HFFc6 (cell line): ENCODE data around the gene FSTL5. TPM values are rescaled to one million over a fixed set of nuclear protein-coding genes. Genes with fewer than 3 reads are reported as not detected.

Experiments used
- DNase-seq: peaks from one replicate; pipeline ENCODE4 v3.0.0-alpha.2; 2018
- H3K27ac Mint-ChIP-seq: 2 replicates; pipeline ENCODE4 v1.8.0; 2020; ENCODE audit warnings: mild to moderate bottlenecking, mixed read lengths
- H3K27me3 Mint-ChIP-seq: 2 replicates; pipeline ENCODE4 v1.8.0; 2021; ENCODE audit warnings: mild to moderate bottlenecking, moderate library complexity, mixed read lengths; ENCODE audit not compliant: insufficient read depth
- H3K36me3 Mint-ChIP-seq: 2 replicates; pipeline ENCODE4 v1.8.0; 2021; ENCODE audit warnings: low read depth, mixed read lengths
- H3K4me1 Mint-ChIP-seq: 2 replicates; pipeline ENCODE4 v1.8.0; 2020; ENCODE audit warnings: low read depth, mixed read lengths
- H3K4me3 Mint-ChIP-seq: 2 replicates; pipeline ENCODE4 v1.8.0; 2020; ENCODE audit warnings: mild to moderate bottlenecking, moderate library complexity, mixed read lengths
- H3K9me3 Mint-ChIP-seq: 2 replicates; pipeline ENCODE4 v1.8.0; 2020; ENCODE audit warnings: mild to moderate bottlenecking, mixed read lengths
- total RNA-seq, 6 experiments: library from RNA; stranded (reverse); fragmentation: NEBNext Ultra II Directional; extraction: Animal tissue kit (Norgen Biotek cat#: 25700); gene quantifications; 2 replicates in 1 of 6; 3 replicates in 5 of 6; pipeline ENCODE4 v1.2.3, GENCODE V29; 2021
- TF ChIP-seq, protein P1 (sequence below): fragments of 200-600 bp; sonication (generic); IDR thresholded peaks from 2 replicates; pipeline ENCODE4 v1.5.0; 2021; ENCODE audit warnings: antibody characterized with exemption, mild to moderate bottlenecking

The FSTL5 gene
- total RNA-seq, 6 experiments from 2014 or later = not detected

DNA sequence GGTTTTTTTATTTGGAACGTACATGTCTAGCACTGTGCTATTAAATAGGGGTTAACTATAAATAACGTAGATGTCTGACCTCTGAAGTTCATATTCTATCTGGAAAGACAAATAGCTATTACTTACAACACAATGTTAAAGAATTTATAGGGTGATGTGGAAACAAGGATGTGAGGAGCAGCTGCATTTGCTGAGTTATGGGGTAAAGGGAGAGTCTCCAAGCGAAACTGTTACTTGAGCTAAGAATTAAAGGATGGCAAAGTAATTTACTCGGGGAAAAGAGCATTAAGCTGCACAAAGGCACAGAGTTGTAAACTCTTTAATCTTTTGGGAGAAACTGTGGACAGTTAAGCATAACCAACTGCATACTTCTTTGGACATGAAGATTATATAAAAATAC, 117.7 kb downstream of the FSTL5 start:
- no peak overlapping the region for H3K4me3 Mint-ChIP-seq
- H3K27ac Mint-ChIP-seq = no peak overlapping the region
- TF ChIP-seq, protein P1, sequence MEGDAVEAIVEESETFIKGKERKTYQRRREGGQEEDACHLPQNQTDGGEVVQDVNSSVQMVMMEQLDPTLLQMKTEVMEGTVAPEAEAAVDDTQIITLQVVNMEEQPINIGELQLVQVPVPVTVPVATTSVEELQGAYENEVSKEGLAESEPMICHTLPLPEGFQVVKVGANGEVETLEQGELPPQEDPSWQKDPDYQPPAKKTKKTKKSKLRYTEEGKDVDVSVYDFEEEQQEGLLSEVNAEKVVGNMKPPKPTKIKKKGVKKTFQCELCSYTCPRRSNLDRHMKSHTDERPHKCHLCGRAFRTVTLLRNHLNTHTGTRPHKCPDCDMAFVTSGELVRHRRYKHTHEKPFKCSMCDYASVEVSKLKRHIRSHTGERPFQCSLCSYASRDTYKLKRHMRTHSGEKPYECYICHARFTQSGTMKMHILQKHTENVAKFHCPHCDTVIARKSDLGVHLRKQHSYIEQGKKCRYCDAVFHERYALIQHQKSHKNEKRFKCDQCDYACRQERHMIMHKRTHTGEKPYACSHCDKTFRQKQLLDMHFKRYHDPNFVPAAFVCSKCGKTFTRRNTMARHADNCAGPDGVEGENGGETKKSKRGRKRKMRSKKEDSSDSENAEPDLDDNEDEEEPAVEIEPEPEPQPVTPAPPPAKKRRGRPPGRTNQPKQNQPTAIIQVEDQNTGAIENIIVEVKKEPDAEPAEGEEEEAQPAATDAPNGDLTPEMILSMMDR = no peak
- H3K9me3 Mint-ChIP-seq = peaks cover 34% of the 10 kb centered on the region
- no peaks in the 10 kb centered on the region for H3K36me3 Mint-ChIP-seq
- no peaks in the 10 kb centered on the region for H3K4me1 Mint-ChIP-seq
- DNase-seq = no peak
- H3K27me3 Mint-ChIP-seq = no peaks in the 10 kb centered on the region

DNA sequence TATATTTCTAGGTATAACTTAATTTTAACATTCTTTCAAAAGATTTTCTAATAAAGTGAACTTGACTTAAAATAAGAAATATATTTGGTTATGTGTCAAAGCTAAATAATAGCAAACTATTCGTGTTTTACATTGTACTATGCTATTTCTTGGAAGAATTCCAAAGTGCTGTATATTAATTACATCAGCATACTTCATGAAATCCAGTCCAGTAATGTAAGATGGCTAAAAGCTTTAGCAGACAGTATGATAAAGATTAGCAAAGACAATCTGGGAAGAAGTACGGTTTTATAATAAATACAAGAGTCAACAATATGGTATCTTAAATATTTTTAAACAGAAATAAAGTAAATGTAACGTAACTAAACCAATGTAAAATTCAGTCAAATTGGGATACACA, 125.7 kb downstream of the FSTL5 start:
- H3K36me3 Mint-ChIP-seq = no peaks in the 10 kb centered on the region
- DNase-seq = no peak
- no peaks in the 10 kb centered on the region for H3K4me1 Mint-ChIP-seq
- no peaks in the 10 kb centered on the region for H3K27me3 Mint-ChIP-seq
- H3K4me3 Mint-ChIP-seq = no peak overlapping the region
- TF ChIP-seq, protein P1 = no peak
- H3K27ac Mint-ChIP-seq = no peak overlapping the region
- peaks cover 32% of the 10 kb centered on the region for H3K9me3 Mint-ChIP-seq

DNA sequence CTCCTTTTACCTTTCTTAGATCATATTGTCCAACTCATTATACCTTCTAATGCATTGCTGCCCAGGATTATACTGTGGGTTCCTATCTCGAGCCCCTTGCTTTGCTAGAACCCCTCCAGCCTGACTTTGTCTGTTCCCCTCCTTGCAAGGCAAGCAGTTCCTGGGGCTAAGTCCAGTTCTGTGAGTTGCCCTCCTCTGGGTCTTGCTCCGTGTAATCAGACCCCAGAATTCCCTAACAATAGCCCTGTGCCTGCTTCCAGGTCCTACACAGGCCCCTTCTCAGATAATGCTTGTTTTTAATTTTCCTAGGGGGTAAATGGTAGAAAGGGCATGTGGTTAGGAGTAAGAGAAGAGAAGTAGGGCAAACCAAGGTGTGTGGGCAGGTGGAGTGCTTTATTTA, 145.9 kb downstream of the FSTL5 start:
- Mint-ChIP-seq H3K4me3 (no peak overlapping the region), H3K36me3 (no peaks in the 10 kb centered on the region), H3K9me3 (peaks cover 45% of the 10 kb centered on the region), H3K27ac (no peak overlapping the region), H3K27me3 (no peaks in the 10 kb centered on the region), H3K4me1 (no peaks in the 10 kb centered on the region)
- TF ChIP-seq, protein P1 = no peak
- DNase-seq = no peak

DNA sequence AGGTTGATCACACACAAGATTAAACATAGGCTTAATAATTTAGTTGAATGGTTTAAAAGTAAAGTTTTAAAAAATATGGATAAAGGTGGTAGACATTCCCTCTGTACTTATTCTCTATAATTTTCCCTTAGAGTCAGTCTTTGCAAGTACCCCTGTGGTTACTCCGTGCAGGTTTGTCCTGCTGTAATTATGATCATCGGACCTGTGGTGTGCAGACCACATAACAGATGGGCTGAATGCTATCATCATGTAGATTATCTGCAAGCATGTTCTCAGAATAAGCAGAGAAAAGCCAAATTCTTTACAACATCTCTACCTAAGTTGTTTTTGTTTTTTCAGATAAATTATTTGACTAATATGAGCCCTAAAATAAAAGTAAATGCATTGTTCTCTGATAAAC, 146.8 kb downstream of the FSTL5 start:
- Mint-ChIP-seq H3K4me3 (no peak overlapping the region), H3K9me3 (peaks cover 41% of the 10 kb centered on the region), H3K27me3 (no peaks in the 10 kb centered on the region), H3K27ac (no peak overlapping the region), H3K36me3 (no peaks in the 10 kb centered on the region), H3K4me1 (no peaks in the 10 kb centered on the region)
- TF ChIP-seq, protein P1 = no peak
- DNase-seq = no peak

GRCh38 chr4:162016219-162016618, 147.6 kb downstream of the FSTL5 start:
- no peaks in the 10 kb centered on the region for H3K4me1 Mint-ChIP-seq
- no peaks in the 10 kb centered on the region for H3K27me3 Mint-ChIP-seq
- DNase-seq = no peak
- peaks cover 42% of the 10 kb centered on the region for H3K9me3 Mint-ChIP-seq
- no peak overlapping the region for H3K4me3 Mint-ChIP-seq
- TF ChIP-seq, protein P1 = no peak
- no peaks in the 10 kb centered on the region for H3K36me3 Mint-ChIP-seq
- no peak overlapping the region for H3K27ac Mint-ChIP-seq

- Mint-ChIP-seq H3K9me3 (peaks cover 46% of the 10 kb centered on the region), H3K36me3 (no peaks in the 10 kb centered on the region), H3K4me1 (no peaks in the 10 kb centered on the region), H3K4me3 (no peak overlapping the region), H3K27me3 (no peaks in the 10 kb centered on the region), H3K27ac (no peak overlapping the region)
- DNase-seq = no peak
- TF ChIP-seq, protein P1 = no peak
These were observed 148.7 kb downstream of the FSTL5 start for GRCh38 chr4:162015090-162015489.
